PFSK-1 (cell line): ENCODE data around the gene S100A8.

Experiments
- FOXP2 ChIP-seq: optimal IDR thresholded peaks from 2 replicates; pipeline ENCODE3; 2011; ENCODE audit warnings: borderline replicate concordance, control low read depth, inconsistent platforms; ENCODE audit not compliant: insufficient read depth; ENCODE audit errors: extremely low read length, extremely low read depth
- POLR2AphosphoS5 ChIP-seq: IDR thresholded peaks from 2 replicates; pipeline ENCODE4 v1.6.1; 2012; ENCODE audit warnings: low read depth, mild to moderate bottlenecking, control low read depth, low read length, moderate library complexity
- REST ChIP-seq, 2 experiments: IDR thresholded peaks; 2 replicates each; pipeline versions ENCODE4 v1.6.1 to v1.8.0; 2011 to 2012; ENCODE audit warnings: low read depth in 2 of 2, low read length in 2 of 2, control low read depth in 1 of 2, inconsistent platforms in 1 of 2, mild to moderate bottlenecking in 1 of 2, moderate library complexity in 1 of 2; ENCODE audit not compliant: insufficient read depth in 1 of 2
- SIN3A ChIP-seq: IDR thresholded peaks from 2 replicates; pipeline ENCODE4 v1.6.1; 2012; ENCODE audit warnings: mild to moderate bottlenecking, low read length, moderate library complexity, borderline replicate concordance; ENCODE audit not compliant: insufficient read depth
- TAF1 ChIP-seq: IDR thresholded peaks from 2 replicates; pipeline ENCODE4 v1.6.1; 2012; ENCODE audit warnings: low read length, control low read depth, borderline replicate concordance; ENCODE audit not compliant: insufficient read depth

Gene S100A8

GRCh38 chr1:153352523-153352922 lies 38.4 kb downstream of the S100A8 start:
- TF ChIP-seq FOXP2 (no peak), REST (IDR thresholded peaks at IDR 0.05; ENCODE audit: insufficient read depth in 1 of 2, low read depth in 2 of 2, low read length in 2 of 2) (no peak), POLR2AphosphoS5 (no peak), TAF1 (no peak), SIN3A (no peak)

GRCh38 chr1:153350321-153350957 lies 40.4 kb downstream of the S100A8 start:
- no peak for TF ChIP-seq SIN3A

- no peak for TF ChIP-seq POLR2AphosphoS5
- no peak for TF ChIP-seq SIN3A
Observed at GRCh38 chr1:153349363-153350320, 41.2 kb downstream of the S100A8 start.

- TF ChIP-seq FOXP2 (no peak), TAF1 (no peak), REST (IDR thresholded peaks at IDR 0.05; ENCODE audit: insufficient read depth in 1 of 2, low read depth in 2 of 2, low read length in 2 of 2) (no peak), SIN3A (no peak), POLR2AphosphoS5 (no peak)
Observed at GRCh38 chr1:153348511-153349362, 42.1 kb downstream of the S100A8 start, which contains the start of gene PGLYRP4. Gene PGLYRP4, minus strand, starts transcription at chr1:153348841. Its CDS starts 909 bp downstream, at chr1:153347932.

- TF ChIP-seq FOXP2 (no peak), REST (IDR thresholded peaks at IDR 0.05; ENCODE audit: insufficient read depth in 1 of 2, low read depth in 2 of 2, low read length in 2 of 2) (no peak), SIN3A (no peak), POLR2AphosphoS5 (no peak), TAF1 (no peak)
Observed at GRCh38 chr1:153347856-153348255, 43.0 kb downstream of the S100A8 start.
